Measurements from ENCODE around the gene FXYD1.

- TF ChIP-seq, protein P1, sequence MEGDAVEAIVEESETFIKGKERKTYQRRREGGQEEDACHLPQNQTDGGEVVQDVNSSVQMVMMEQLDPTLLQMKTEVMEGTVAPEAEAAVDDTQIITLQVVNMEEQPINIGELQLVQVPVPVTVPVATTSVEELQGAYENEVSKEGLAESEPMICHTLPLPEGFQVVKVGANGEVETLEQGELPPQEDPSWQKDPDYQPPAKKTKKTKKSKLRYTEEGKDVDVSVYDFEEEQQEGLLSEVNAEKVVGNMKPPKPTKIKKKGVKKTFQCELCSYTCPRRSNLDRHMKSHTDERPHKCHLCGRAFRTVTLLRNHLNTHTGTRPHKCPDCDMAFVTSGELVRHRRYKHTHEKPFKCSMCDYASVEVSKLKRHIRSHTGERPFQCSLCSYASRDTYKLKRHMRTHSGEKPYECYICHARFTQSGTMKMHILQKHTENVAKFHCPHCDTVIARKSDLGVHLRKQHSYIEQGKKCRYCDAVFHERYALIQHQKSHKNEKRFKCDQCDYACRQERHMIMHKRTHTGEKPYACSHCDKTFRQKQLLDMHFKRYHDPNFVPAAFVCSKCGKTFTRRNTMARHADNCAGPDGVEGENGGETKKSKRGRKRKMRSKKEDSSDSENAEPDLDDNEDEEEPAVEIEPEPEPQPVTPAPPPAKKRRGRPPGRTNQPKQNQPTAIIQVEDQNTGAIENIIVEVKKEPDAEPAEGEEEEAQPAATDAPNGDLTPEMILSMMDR (IDR thresholded peaks at IDR 0.05): no peak
- TF ChIP-seq POLR2A (IDR thresholded peaks at IDR 0.05): no peak
Measured at GRCh38 chr19:35160629-35161433, 22.2 kb downstream of the FXYD1 start.

All from testis (tissue), 2 donors.